Right lung (tissue), 5 donors: ENCODE results near the gene DCP1B. TPM values are rescaled to one million over a fixed set of nuclear protein-coding genes. Genes with fewer than 3 reads are reported as not detected.

ENCODE experiments used
- DNase-seq, 2 donors: peaks; one replicate each; pipeline ENCODE4 v3.0.0-alpha.2; 2013
- polyA plus RNA-seq, 5 donors: library from polyadenylated mRNA; unstranded; fragments of 120-200 nt; gene quantifications; one replicate each; pipeline versions ENCODE4 v1.2.1 to v1.2.3, GENCODE V29; 2013; ENCODE audit warnings: inconsistent platforms in 1 of 5, low replicate concordance in 1 of 5; ENCODE audit not compliant: insufficient read length in 5 of 5, insufficient read depth in 1 of 5

DCP1B gene
- polyA plus RNA-seq, 5 donors: 26.2 to 29.1 (median 28.7) TPM

DNA sequence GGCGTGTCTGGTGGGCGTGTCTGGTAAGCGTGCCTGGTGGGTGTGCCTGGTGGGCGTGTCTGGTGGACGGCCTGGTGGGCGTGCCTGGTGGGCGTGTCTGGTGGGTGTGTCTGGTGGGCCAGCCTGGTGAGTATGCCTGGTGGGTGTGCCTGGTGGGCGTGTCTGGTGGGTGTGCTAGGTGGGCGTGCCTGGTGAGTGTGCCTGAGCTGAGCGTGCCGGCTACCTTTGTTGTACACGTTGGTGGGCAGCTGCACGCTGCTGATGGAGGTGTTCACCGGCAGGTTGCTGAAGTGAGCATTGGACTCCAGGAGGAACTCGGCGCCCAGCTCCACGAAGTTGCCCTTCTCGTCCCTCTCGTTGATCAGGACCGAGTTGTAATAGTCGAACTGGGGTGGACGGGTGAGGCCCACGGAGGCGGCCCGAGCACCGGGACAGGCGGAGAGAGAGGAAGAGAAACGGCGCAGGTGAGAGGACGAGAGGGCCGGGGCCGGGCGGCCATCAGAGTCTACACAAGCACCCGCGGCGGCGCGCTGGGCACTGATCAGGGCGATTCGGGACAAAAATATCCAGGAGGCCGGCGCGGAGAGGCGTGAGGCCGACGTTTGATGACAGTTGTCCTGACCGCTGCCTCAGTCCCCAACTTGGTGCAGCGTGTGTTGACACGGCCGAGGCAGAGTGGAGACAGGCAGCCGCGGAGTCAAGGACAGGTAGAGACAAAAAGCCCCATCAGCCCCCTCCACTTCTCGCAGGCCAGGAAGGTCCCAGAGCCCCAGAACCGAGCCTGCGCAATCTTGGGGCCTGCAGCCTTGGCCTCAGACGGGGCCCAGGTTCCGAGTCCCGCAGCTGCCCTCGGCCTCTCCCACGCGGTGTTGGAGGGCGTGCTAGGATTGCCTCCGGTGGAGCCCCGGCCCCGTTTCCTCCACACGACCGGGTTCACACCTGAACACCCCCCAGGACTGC, 96.3 kb downstream of the DCP1B start:
- DNase-seq: no peak

DNA sequence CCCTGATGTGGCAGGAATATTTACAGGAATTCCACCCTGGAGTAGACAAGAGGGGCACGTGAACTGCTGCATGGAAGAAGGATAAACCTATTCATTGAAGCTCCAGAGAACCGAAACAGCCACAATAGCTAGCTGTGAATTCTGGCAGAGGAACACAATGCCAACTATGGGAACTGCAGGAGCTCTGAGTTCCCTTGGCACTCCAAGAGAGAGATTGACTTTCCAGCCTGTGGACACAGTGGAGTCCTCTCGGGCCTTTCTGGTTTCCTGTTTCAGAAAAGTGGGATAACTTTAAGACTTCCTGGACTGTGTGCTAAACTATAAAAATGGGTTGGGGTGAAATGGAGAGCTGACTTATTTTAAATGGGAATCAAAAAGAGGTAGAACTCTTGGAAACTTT, 97.7 kb downstream of the DCP1B start:
- DNase-seq: no peak

DNA sequence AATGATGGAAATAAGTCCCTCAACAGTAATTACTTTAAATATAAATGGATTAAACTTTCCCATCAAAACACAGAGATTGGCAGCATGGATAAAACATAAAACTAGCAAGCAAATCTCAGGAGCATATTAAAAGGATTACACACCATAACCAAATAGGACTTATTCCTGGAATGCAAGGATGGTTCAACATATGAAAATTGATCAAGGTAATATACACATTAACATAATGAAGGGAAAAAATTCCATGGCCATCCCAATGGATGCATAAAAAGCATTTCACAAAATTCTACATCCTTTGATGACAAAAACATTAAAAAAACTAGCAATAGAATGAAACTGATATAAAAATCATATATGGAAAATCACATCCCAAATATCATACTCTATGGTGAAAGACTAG, 99.4 kb downstream of the DCP1B start:
- no peak for DNase-seq

DNA sequence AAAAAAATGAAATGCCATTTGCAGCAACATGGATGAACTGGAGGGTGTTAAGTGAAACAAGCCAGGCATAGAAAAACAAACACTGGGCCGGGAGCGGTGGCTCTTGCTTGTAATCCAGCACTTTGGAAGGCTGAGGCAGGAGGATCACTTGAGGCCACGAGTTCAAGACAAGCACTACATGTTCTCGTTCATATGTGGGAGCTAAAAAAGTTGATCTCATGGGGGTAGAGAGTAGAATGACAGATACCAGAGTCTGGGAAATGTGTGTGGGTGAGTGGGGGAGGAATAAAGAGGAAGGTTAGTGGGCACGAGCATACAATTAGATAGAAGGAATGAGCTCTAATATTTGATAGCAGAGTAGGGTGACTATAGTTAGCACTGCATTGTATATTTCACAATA, 107.3 kb downstream of the DCP1B start:
- no peak for DNase-seq

Other genes with a start within 250 kb of the DCP1B start
- under 1 TPM in 1 of 5 donors, not detected in 4; 0.05 TPM for gene LRTM2, start 183.9 kb downstream of the DCP1B start, polyA plus RNA-seq
- 1 to 10 TPM; 1.3 to 2.6 (median 1.9) TPM for gene CACNA2D4, start 85.8 kb downstream of the DCP1B start, polyA plus RNA-seq
- gene CACNA1C, start 48.5 kb upstream of the DCP1B start, polyA plus RNA-seq: 10 to 100 TPM; 10.1 to 15.2 (median 10.7) TPM